Suprapubic skin (tissue), 3 donors: Measurements from ENCODE around the gene MIPOL1.

Experiments used
- POLR2A ChIP-seq, 2 donors: fragments of 450-650 bp; IDR thresholded peaks; one replicate each; pipeline ENCODE4 v1.6.1; 2017; ENCODE audit warnings: antibody characterized with exemption in 2 of 2, mild to moderate bottlenecking in 2 of 2, moderate library complexity in 2 of 2
- TF ChIP-seq, protein P1 (sequence below), 2 donors: fragments of 200-600 bp in 1 of 2; fragments of 450-650 bp in 1 of 2; sonication (generic) in 1 of 2; IDR thresholded peaks; one replicate each; pipeline ENCODE4 v1.5.1; 2016 to 2019; ENCODE audit warnings: antibody characterized with exemption in 2 of 2, mild to moderate bottlenecking in 1 of 2, moderate library complexity in 1 of 2

DNA sequence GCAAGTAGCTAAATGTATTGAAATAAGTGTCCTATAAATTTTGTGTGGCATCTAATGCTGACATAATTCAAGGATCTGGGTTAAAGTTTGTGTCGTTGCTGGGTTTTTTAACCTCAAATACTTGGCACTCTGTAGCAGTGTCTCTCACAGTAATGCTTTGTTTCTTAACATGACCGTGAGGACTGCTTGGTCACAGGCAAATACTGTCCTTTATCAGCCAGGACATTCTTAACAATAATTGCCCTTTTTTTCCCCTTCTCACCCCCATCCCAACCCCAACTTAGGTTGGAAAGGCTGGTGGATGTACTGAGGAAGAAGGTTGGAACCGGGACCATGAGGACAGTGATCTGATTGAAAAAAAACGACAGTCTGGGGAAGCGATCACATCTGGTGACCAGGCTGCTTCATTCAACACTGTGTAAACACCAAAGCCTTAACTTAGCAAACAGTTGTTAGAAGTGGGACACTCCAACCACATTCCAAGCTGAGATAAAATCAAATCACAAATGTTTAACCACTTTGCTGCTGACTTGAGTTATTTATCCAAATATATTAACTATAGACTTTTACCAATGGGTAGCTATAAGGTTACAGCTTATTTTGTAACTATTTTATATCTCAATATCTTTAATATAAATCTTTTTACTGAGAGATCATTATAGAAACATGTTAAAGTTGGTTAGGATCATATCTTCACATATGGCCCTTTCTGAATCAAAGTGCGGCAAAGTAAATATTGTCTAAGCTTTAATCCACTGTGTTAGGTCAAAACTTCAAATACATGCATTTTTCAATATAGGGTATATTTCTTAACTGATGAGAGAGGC, 349.1 kb downstream of the MIPOL1 start:
- TF ChIP-seq, protein P1, sequence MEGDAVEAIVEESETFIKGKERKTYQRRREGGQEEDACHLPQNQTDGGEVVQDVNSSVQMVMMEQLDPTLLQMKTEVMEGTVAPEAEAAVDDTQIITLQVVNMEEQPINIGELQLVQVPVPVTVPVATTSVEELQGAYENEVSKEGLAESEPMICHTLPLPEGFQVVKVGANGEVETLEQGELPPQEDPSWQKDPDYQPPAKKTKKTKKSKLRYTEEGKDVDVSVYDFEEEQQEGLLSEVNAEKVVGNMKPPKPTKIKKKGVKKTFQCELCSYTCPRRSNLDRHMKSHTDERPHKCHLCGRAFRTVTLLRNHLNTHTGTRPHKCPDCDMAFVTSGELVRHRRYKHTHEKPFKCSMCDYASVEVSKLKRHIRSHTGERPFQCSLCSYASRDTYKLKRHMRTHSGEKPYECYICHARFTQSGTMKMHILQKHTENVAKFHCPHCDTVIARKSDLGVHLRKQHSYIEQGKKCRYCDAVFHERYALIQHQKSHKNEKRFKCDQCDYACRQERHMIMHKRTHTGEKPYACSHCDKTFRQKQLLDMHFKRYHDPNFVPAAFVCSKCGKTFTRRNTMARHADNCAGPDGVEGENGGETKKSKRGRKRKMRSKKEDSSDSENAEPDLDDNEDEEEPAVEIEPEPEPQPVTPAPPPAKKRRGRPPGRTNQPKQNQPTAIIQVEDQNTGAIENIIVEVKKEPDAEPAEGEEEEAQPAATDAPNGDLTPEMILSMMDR (IDR thresholded peaks at IDR 0.05) = no peak
- TF ChIP-seq POLR2A (IDR thresholded peaks at IDR 0.05) = no peak
